HK-2 (cell line): ENCODE data around the gene WDR7.
"Not testable (repeated sequence)": the region's sequence is repeated elsewhere in the genome, so short reads cannot be mapped to it uniquely, and the experiment has no call there.

Source experiments
- DNase-seq: peaks from one replicate; pipeline ENCODE4 v3.0.0-alpha.2; 2018; ENCODE audit not compliant: unreplicated experiment

The WDR7 gene

GRCh38 chr18:56654280-56654679 is 3.1 kb downstream of the WDR7 start:
- not testable (repeated sequence) for DNase-seq

GRCh38 chr18:56658261-56658660 is 7.1 kb downstream of the WDR7 start:
- DNase-seq: no peak

DNA sequence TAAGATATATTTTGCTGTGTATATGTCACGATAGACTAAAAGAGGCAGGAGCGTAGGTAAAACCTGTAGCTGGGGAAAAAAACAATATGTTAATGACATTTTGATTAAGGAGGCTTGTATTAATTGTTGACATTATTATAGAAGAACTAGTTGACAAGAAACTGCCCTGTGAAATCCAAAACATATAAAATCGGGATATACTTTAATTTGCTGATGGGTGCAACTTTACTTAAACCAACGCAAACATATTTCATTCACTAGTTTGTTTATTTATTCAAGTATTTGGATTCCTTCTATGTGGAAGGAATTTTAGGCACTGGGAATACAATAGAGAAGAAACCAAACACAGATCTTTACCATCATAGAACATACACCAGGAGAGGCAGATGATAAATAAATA is 8.0 kb downstream of the WDR7 start:
- no peak for DNase-seq

DNA sequence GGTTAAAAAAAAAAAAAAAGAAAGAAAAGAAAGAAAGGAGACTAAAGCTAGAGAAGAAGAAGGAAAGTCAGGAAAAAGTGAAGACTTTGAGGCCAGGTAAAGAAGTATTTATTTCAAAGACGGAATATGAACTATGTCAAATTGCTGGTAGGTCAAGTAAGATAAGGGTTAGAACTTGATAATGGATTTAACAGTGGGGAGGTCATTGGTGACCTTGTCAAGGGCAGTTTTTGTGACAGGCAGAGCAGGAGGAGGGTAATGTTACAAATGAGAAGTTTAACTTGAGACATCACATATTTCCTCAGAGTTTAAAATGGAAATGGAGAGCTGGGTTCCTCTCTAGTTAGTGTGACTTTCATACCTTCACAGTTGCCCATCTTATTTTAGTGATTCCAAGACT is 9.5 kb downstream of the WDR7 start:
- no peak for DNase-seq

DNA sequence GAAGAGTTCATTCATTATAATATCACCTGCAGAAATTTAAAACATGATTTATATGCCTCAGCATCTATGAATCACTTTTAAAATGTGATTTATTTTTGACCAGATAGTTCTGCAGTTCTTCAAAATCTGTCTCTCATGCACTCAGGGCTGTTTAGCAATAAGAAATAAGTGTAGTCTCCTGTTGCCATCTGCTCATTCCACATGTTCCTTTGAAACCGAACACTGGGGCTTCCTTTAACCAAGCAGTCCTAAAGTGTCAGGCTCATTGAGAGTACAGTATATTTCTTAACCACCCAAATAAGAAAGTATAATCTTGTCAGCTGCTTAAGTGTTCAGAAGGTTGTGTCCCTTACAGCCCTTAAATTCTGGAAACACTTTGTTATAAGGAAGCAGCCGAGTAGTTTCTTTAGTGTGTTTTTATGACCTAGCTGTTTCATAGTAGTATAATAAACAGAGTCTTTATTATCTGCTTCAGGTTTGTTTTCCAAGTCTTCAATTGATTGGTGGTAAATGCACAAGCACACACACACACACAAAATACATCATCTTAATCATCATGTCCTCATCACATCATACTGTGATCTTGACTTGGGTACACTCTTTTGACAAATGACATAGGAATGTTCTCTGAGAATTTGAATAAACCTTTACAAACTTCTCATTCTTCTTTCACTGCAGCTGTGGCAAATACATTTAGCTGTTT is 10.4 kb downstream of the WDR7 start:
- no peak for DNase-seq

GRCh38 chr18:56662063-56662408 is 10.9 kb downstream of the WDR7 start:
- DNase-seq: no peak

DNA sequence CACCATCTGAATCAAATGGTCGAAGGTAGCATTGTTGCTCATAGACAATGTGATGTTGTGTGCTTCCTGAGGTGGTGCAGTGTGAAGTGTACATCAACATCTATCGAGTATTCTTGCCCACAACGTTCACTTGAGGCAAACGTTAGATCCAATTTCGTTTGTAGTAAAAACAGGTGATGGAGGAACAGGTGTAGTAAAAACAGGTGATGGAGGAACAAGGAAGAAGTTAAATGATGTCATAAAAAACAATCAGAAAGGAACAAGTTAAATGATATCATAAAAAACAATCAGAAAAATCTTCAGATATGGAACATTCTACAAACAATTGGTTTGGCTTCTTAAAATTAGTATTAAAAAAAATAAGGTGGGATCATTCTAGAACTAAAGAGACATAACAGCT is 11.3 kb downstream of the WDR7 start:
- no peak for DNase-seq

DNA sequence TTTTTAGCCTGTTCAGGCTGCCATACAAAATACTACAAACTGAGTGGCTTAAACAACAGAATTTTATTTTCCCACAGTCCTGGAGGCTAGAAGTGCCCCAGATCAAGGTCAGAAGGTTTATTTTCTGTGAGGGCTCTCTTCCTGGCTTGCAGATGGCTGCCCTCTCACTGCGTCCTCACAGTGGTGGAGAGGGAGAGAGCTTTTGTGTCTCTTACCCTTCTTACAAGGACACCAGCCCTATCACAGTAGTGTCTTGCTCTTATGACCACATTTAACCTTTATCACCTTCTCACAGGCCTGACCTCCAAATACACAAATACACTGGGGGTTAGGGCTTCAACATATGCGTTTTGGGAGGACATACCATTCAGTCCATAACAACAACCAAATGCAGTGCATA is 11.7 kb downstream of the WDR7 start:
- no peak for DNase-seq

GRCh38 chr18:56672391-56672790 is 21.2 kb downstream of the WDR7 start:
- no peak for DNase-seq

- DNase-seq: no peak
Measured at GRCh38 chr18:56672981-56673380, 21.8 kb downstream of the WDR7 start.

DNA sequence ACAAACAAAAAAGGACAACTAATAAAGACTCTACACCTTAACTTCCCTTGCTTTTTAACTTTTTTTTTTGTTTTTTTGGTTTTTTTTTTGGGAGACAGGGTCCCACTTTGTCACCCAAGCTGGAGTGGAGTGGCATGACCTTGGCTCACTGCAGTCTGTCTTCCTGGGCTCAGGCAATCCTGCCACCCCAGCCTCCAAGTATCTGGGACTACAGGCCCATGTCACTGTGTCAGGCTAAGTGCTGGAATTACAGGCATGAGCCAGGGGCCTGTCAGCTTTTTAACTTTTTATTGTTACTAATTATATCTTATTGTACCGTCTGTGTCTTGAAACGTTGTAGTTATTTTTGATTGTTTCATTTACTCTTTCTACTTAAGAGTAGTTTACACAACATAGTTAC is 25.5 kb downstream of the WDR7 start:
- no peak for DNase-seq

DNA sequence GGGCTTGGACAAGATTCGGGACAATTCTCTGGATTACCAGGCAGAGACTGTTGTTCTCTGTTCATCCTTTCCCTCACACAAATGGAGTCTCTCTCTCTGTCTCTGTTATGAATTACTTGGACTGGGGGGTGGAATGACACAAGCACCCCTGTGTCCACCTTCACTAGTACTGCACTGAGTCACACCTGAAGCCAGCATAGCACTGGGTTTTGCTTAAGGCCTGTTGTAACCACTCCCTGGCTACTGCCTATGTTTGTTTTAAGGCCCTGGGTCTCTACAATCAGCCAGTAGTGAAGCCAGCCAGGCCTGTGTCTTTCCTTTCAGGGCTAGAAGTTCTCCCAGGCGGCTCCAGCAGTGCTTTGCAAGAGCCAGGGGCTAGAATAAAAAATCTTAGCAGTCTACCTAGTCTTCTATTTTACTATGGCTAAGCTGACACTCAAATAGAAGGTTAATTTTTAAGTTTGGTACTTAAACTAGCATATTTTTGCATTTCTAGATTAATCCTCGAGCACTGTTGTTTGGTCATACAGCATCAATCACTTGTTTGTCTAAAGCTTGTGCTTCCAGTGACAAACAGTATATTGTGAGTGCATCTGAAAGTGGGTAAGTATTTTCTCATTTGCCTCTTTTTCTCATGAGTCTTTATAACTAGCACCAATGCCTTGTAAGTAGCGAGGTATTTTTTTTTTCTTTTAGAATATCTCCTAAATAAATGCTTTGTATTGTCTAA is 27.8 kb downstream of the WDR7 start:
- no peak for DNase-seq

GRCh38 chr18:56684277-56684676 is 33.1 kb downstream of the WDR7 start:
- no peak for DNase-seq

GRCh38 chr18:56691530-56691929 is 40.4 kb downstream of the WDR7 start:
- no peak for DNase-seq

GRCh38 chr18:56696966-56697365 is 45.8 kb downstream of the WDR7 start:
- no peak for DNase-seq

GRCh38 chr18:56702946-56703345 is 51.8 kb downstream of the WDR7 start:
- DNase-seq: no peak

- peak; percentile 6 for DNase-seq
Measured at GRCh38 chr18:56709463-56709862, 58.3 kb downstream of the WDR7 start.

- no peak for DNase-seq
Measured at GRCh38 chr18:56711708-56712445, 60.7 kb downstream of the WDR7 start.

DNA sequence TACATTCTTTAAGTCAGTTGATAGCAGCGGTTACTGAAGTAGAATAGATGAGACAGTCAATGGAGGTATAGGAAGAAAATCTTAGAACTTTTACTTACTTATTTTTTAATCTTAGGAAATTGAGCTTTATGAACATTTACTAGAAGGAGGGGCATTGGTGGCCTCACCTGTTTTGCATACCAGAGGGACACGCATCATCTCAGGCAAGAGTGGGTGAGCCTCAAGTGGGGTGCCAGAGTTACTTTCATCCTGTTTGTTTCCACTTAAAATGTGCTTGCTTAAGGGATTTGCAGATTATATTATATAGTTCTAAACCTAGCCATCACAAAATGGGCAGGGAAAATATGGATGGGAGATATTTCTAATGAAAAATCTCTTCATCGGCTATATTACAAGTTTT is 61.6 kb downstream of the WDR7 start:
- no peak for DNase-seq

- DNase-seq: no peak
Measured at GRCh38 chr18:56715121-56715520, 64.0 kb downstream of the WDR7 start.

- DNase-seq: no peak
Measured at GRCh38 chr18:56716692-56717146, 65.6 kb downstream of the WDR7 start.

DNA sequence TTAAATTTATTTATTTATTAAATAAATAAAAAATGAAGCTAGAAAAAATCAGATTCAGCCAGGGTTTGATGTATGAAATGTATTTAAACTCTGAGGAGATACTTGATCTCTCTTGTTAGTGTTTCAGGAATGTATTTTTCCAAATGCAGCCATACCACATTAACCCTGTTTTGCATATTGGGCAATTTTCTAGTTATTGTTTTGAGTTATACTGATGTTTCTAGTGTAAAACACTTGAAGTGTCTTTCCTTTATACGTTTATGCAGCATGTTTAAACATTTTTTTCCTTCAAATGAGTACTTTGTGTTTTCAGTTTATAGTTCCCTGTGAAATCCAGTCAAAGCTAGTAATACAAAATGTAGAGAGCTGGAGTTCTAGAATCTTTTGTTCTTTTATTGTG is 69.9 kb downstream of the WDR7 start:
- no peak for DNase-seq

DNA sequence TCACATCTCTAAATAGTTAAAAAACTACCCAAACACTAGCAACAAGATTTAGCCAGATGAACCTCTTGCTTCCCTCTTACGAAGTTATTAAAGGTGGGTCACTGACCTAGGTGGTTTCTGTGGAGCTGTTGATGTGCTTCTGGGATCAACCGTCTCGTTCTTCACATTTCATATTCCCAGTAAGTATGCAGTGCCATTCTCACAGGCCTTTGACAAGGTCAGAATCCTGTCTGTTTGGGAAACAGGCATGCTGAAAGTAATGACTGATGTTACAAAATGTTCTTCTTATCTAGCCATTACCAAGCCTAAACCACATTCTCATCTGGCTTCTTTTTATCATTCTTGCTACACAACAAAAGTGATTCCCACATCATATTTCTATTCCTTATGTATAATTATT is 70.3 kb downstream of the WDR7 start:
- no peak for DNase-seq
